HepG2 (cell line): Measurements from ENCODE around the gene RMRP. TPM values are rescaled to one million over a fixed set of nuclear protein-coding genes. Genes with fewer than 3 reads are reported as not detected.
A peak's percentile ranks its signal among the peaks of the same experiment; 100 is the strongest.

ENCODE experiments used
- ATF5 ChIP-seq: sonication (generic); formaldehyde crosslinking; IDR thresholded peaks from 2 replicates; pipeline ENCODE4 v1.4.0; 2020; ENCODE audit warnings: mild to moderate bottlenecking, low read depth, missing genetic modification reagents
- HMGXB4 ChIP-seq, 2 experiments: sonication (generic) in 1 of 2; formaldehyde crosslinking in 1 of 2; IDR thresholded peaks; 2 replicates each; pipeline versions ENCODE4 v1.4.0 to v1.6.1; 2018 to 2020; ENCODE audit warnings: missing genetic modification reagents in 2 of 2, borderline replicate concordance in 1 of 2, low read depth in 1 of 2, mild to moderate bottlenecking in 1 of 2, missing biosample characterization in 1 of 2
- KMT2B ChIP-seq: IDR thresholded peaks from 2 replicates; pipeline ENCODE4 v1.6.1; 2016; ENCODE audit warnings: missing genetic modification reagents, missing compliant biosample characterization
- RAD51 ChIP-seq: fragments of 450-650 bp; IDR thresholded peaks from 2 replicates; pipeline ENCODE4 v1.6.1; 2016; ENCODE audit warnings: borderline replicate concordance
- SAP130 ChIP-seq: IDR thresholded peaks from 2 replicates; pipeline ENCODE4 v1.6.1; 2016; ENCODE audit warnings: low read depth
- TOPORS ChIP-seq: sonication (generic); formaldehyde crosslinking; IDR thresholded peaks from 2 replicates; pipeline ENCODE4 v1.8.0; 2023; ENCODE audit warnings: mild to moderate bottlenecking, missing genetic modification reagents
- ZNF281 ChIP-seq: sonication (generic); formaldehyde crosslinking; IDR thresholded peaks from 2 replicates; pipeline ENCODE4 v1.4.0; 2020; ENCODE audit warnings: missing genetic modification reagents, borderline replicate concordance
- polyA plus RNA-seq, 8 experiments: library from polyadenylated mRNA; depleted of rRNA in 3 of 8; stranded (reverse) in 7 of 8; unstranded in 1 of 8; fragments of >200 nt; fragmentation: Illumina TruSeq in 4 of 8; extraction: Trizol in 4 of 8; gene quantifications; 2 replicates each; pipeline versions ENCODE4 v1.2.1 to v1.2.3, GENCODE V29; 2011 to 2016; ENCODE audit warnings: low read depth in 4 of 8, missing spikeins in 1 of 8, mixed read lengths in 1 of 8; ENCODE audit not compliant: insufficient read depth in 1 of 8
- total RNA-seq, 5 experiments: library from RNA; depleted of rRNA; stranded (reverse); fragments of >200 nt; fragmentation: Illumina TruSeq; extraction: Trizol; gene quantifications; 2 replicates each; pipeline ENCODE4 v1.2.3, GENCODE V29; 2016; ENCODE audit warnings: low read depth in 1 of 5
- TF ChIP-seq, protein P1 (sequence below): sonication (generic); formaldehyde crosslinking; IDR thresholded peaks from 2 replicates; pipeline ENCODE4 v1.4.0; 2020; ENCODE audit warnings: missing genetic modification reagents, mild to moderate bottlenecking, borderline replicate concordance
- TF ChIP-seq, protein P2 (sequence below): IDR thresholded peaks from 2 replicates; pipeline ENCODE4 v1.6.1; 2012; ENCODE audit warnings: inconsistent platforms
- TF ChIP-seq, protein P3 (sequence below): sonication (generic); formaldehyde crosslinking; IDR thresholded peaks from 2 replicates; pipeline ENCODE4 v1.5.1; 2020; ENCODE audit warnings: mild to moderate bottlenecking, moderate library complexity, missing genetic modification reagents
- TF ChIP-seq, protein P4 (sequence below): sonication (generic); formaldehyde crosslinking; IDR thresholded peaks from 2 replicates; pipeline ENCODE4 v1.5.1; 2020; ENCODE audit warnings: mild to moderate bottlenecking, missing genetic modification reagents, moderate library complexity

The RMRP gene
- total and polyA plus RNA-seq, 2 of the 13 experiments (the other 11 are each of a cell fraction or from before 2014, with no cell fraction given): 51.4 to 4,025 TPM

DNA sequence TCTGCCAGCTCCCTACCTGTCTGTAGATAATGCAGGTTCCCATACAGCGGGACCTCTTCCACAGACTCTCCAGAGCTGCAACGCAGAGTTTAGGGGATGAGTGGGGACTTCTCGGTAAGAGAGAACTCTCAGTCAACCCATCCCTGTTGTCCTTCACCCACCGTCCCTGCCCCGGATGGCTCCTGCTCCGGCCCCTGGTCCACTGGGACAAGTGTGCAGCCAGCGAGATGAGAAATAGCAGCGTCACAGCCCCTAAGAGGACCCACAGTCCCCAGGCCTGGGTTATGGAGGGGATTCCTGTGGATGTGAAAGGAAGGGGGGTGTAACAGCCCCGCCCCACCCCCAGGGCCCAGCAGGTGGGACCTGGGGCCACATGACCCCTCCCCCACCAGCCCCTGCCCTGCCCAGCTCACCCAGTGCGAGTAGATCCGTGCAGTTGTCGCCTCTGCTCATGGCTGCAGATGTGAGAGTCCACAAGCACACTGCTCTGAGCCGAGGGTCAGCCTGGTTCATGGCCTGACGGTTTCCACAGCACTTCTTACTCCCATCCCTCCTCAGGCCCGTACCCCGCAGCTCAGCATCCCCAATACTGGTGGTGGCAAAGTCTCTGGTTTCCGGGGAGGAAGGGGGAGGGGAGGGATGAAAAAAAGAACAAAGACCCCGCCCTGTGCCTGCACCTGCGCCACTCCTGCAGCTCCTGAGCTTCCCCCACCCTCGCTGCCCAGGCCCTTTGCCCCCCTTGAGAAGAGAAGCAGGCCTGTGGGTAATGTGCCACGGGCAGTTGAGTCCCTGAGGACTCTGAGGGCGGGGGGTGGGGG is 7.3 kb downstream of the RMRP start, which contains the start of gene SIT1 (continued):
- TF ChIP-seq, protein P1, sequence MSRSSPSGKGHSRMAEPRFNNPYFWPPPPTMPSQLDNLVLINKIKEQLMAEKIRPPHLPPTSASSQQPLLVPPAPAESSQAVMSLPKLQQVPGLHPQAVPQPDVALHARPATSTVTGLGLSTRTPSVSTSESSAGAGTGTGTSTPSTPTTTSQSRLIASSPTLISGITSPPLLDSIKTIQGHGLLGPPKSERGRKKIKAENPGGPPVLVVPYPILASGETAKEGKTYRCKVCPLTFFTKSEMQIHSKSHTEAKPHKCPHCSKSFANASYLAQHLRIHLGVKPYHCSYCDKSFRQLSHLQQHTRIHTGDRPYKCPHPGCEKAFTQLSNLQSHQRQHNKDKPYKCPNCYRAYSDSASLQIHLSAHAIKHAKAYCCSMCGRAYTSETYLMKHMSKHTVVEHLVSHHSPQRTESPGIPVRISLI: peak; percentile 24; the same call in 1 of the 2 replicates
- TF ChIP-seq, protein P2, sequence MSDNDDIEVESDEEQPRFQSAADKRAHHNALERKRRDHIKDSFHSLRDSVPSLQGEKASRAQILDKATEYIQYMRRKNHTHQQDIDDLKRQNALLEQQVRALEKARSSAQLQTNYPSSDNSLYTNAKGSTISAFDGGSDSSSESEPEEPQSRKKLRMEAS: peak; percentile 75
- 0 out of 2 replicates have a peak, but pooled peaks have one; percentile 45 for TF ChIP-seq TOPORS (CRISPR knock-in tag)
- 0 out of 4 replicates have a peak, but pooled peaks of 1 of the 2 experiments have one; percentile 22 for TF ChIP-seq HMGXB4 (CRISPR knock-in tag; IDR thresholded peaks at IDR 0.05; ENCODE audit: borderline replicate concordance in 1 of 2, low read depth in 1 of 2)
- TF ChIP-seq, protein P3, sequence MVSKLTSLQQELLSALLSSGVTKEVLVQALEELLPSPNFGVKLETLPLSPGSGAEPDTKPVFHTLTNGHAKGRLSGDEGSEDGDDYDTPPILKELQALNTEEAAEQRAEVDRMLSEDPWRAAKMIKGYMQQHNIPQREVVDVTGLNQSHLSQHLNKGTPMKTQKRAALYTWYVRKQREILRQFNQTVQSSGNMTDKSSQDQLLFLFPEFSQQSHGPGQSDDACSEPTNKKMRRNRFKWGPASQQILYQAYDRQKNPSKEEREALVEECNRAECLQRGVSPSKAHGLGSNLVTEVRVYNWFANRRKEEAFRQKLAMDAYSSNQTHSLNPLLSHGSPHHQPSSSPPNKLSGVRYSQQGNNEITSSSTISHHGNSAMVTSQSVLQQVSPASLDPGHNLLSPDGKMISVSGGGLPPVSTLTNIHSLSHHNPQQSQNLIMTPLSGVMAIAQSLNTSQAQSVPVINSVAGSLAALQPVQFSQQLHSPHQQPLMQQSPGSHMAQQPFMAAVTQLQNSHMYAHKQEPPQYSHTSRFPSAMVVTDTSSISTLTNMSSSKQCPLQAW: peak; percentile 30; the same call in 1 of the 2 replicates
- TF ChIP-seq KMT2B: no peak
- peak; percentile 68 for TF ChIP-seq ZNF281 (CRISPR knock-in tag)
- TF ChIP-seq ATF5: no peak
- no peak for TF ChIP-seq RAD51
- peak; percentile 40 for TF ChIP-seq SAP130 (CRISPR knock-in tag)
- TF ChIP-seq, protein P4, sequence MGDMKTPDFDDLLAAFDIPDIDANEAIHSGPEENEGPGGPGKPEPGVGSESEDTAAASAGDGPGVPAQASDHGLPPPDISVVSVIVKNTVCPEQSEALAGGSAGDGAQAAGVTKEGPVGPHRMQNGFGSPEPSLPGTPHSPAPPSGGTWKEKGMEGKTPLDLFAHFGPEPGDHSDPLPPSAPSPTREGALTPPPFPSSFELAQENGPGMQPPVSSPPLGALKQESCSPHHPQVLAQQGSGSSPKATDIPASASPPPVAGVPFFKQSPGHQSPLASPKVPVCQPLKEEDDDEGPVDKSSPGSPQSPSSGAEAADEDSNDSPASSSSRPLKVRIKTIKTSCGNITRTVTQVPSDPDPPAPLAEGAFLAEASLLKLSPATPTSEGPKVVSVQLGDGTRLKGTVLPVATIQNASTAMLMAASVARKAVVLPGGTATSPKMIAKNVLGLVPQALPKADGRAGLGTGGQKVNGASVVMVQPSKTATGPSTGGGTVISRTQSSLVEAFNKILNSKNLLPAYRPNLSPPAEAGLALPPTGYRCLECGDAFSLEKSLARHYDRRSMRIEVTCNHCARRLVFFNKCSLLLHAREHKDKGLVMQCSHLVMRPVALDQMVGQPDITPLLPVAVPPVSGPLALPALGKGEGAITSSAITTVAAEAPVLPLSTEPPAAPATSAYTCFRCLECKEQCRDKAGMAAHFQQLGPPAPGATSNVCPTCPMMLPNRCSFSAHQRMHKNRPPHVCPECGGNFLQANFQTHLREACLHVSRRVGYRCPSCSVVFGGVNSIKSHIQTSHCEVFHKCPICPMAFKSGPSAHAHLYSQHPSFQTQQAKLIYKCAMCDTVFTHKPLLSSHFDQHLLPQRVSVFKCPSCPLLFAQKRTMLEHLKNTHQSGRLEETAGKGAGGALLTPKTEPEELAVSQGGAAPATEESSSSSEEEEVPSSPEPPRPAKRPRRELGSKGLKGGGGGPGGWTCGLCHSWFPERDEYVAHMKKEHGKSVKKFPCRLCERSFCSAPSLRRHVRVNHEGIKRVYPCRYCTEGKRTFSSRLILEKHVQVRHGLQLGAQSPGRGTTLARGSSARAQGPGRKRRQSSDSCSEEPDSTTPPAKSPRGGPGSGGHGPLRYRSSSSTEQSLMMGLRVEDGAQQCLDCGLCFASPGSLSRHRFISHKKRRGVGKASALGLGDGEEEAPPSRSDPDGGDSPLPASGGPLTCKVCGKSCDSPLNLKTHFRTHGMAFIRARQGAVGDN (CRISPR knock-in tag): peak; percentile 83
